Activated CD8-positive, alpha-beta memory T cell treated with anti-CD3 and anti-CD28 coated beads for 24 hours (primary cell): Measurements from ENCODE around the gene PAK4.
"Not testable (repeated sequence)": the region's sequence is repeated elsewhere in the genome, so short reads cannot be mapped to it uniquely, and the experiment has no call there.

Experiments
- DNase-seq: peaks from one replicate; pipeline ENCODE4 v3.0.0-alpha.2; 2020

The PAK4 gene

GRCh38 chr19:39125554-39126311, at the start of gene PAK4:
Gene PAK4, plus strand, starts transcription at chr19:39125786. Its CDS starts 43,768 bp downstream, at chr19:39169554.
- peak; percentile 99 for DNase-seq

- no peak for DNase-seq
These were observed 48.3 kb upstream of the PAK4 start for GRCh38 chr19:39077323-39077722.

GRCh38 chr19:39078436-39079200, 47.0 kb upstream of the PAK4 start:
- DNase-seq = no peak

- DNase-seq = no peak
These were observed 45.2 kb upstream of the PAK4 start for GRCh38 chr19:39080431-39080830.

GRCh38 chr19:39082167-39082566, 43.4 kb upstream of the PAK4 start:
- DNase-seq = no peak

GRCh38 chr19:39082745-39083598, 42.6 kb upstream of the PAK4 start:
- no peak for DNase-seq

GRCh38 chr19:39083599-39083982, 42.0 kb upstream of the PAK4 start:
- DNase-seq = no peak

GRCh38 chr19:39083983-39084731, 41.4 kb upstream of the PAK4 start, which contains the start of gene ACP7:
Gene ACP7, plus strand, starts transcription at chr19:39084368. Its CDS starts 902 bp downstream, at chr19:39085270.
- peak; percentile 70 for DNase-seq

- DNase-seq = no peak
These were observed 40.9 kb upstream of the PAK4 start for GRCh38 chr19:39084732-39085080.

GRCh38 chr19:39085392-39085791, 40.2 kb upstream of the PAK4 start:
- no peak for DNase-seq

- no peak for DNase-seq
These were observed 39.2 kb upstream of the PAK4 start for GRCh38 chr19:39086386-39086785.

- DNase-seq = no peak
These were observed 37.5 kb upstream of the PAK4 start for GRCh38 chr19:39087907-39088686.

- DNase-seq = not testable (repeated sequence)
These were observed 35.6 kb upstream of the PAK4 start for GRCh38 chr19:39090016-39090415.

GRCh38 chr19:39090881-39091280, 34.7 kb upstream of the PAK4 start:
- no peak for DNase-seq

- DNase-seq = not testable (repeated sequence)
These were observed 29.6 kb upstream of the PAK4 start for GRCh38 chr19:39095799-39096540.

- DNase-seq = no peak
These were observed 28.3 kb upstream of the PAK4 start for GRCh38 chr19:39097299-39097698.

GRCh38 chr19:39097721-39098120, 27.9 kb upstream of the PAK4 start:
- no peak for DNase-seq

- DNase-seq = no peak
These were observed 27.0 kb upstream of the PAK4 start for GRCh38 chr19:39098365-39099269.

GRCh38 chr19:39099341-39099740, 26.2 kb upstream of the PAK4 start:
- no peak for DNase-seq
